Natural killer cell (primary cell): ENCODE results near the gene CEP55. TPM values are rescaled to one million over a fixed set of nuclear protein-coding genes. Genes with fewer than 3 reads are reported as not detected.
"Not testable (repeated sequence)": the region's sequence is repeated elsewhere in the genome, so short reads cannot be mapped to it uniquely, and the experiment has no call there.

Experiments
- ATAC-seq, 3 donors: fragments of 150-1000 bp in 2 of 3; fragments of 200-7000 bp in 1 of 3; cut with Tn5 transposase; 1 replicate in 1 of 3; 2 replicates in 2 of 3; pipeline ENCODE4 v1.10.0; 2021; ENCODE audit warnings: mild to moderate bottlenecking in 2 of 3, moderate library complexity in 2 of 3
- DNase-seq, 2 donors: peaks; one replicate each; pipeline versions ENCODE4 v3.0.0 to v3.0.0-alpha.2; 2013 to 2021; ENCODE audit warnings: mixed read lengths in 1 of 2
- H3K27ac ChIP-seq: one replicate; pipeline ENCODE4 v1.5.1; 2013; ENCODE audit warnings: mild to moderate bottlenecking, low read length
- H3K27me3 ChIP-seq: one replicate; pipeline ENCODE4 v1.6.1; 2013; ENCODE audit warnings: low read length; ENCODE audit not compliant: control insufficient read depth, insufficient read depth
- H3K36me3 ChIP-seq: one replicate; pipeline ENCODE4 v1.6.1; 2013; ENCODE audit warnings: low read length; ENCODE audit not compliant: control insufficient read depth, insufficient read depth
- H3K4me1 ChIP-seq: one replicate; pipeline ENCODE4 v1.6.1; 2013; ENCODE audit warnings: low read length; ENCODE audit not compliant: control insufficient read depth, insufficient read depth
- H3K4me3 ChIP-seq: one replicate; pipeline ENCODE4 v1.5.1; 2013; ENCODE audit warnings: low read length
- H3K9me3 ChIP-seq: one replicate; pipeline ENCODE4 v1.6.1; 2013; ENCODE audit warnings: low read length; ENCODE audit not compliant: control insufficient read depth, insufficient read depth
- H3K27ac Mint-ChIP-seq, 2 donors: one replicate each; pipeline ENCODE4 v1.8.0; 2022; ENCODE audit warnings: mild to moderate bottlenecking in 2 of 2, mixed read lengths in 2 of 2, moderate library complexity in 1 of 2
- H3K27me3 Mint-ChIP-seq, 2 donors: one replicate each; pipeline ENCODE4 v1.8.0; 2022; ENCODE audit warnings: low read depth in 2 of 2, mixed read lengths in 2 of 2
- H3K36me3 Mint-ChIP-seq: one replicate; pipeline ENCODE4 v1.8.0; 2022; ENCODE audit warnings: mixed read lengths
- H3K4me1 Mint-ChIP-seq, 2 donors: one replicate each; pipeline ENCODE4 v1.8.0; 2022; ENCODE audit warnings: mixed read lengths in 2 of 2
- H3K4me3 Mint-ChIP-seq: one replicate; pipeline ENCODE4 v1.8.0; 2022; ENCODE audit warnings: mild to moderate bottlenecking, moderate library complexity, mixed read lengths
- H3K9me3 Mint-ChIP-seq, 2 donors: one replicate each; pipeline ENCODE4 v1.8.0; 2022; ENCODE audit warnings: mixed read lengths in 2 of 2
- CTCF ChIP-seq: fragments of 200-600 bp; IDR thresholded peaks from one replicate; pipeline ENCODE4 v1.8.0; 2022; ENCODE audit warnings: antibody characterized with exemption
- WGBS: methylation state at CpG from one replicate; pipeline ENCODE4 v1.1.7; 2013; ENCODE audit warnings: missing lambda C conversion rate; ENCODE audit not compliant: insufficient coverage; 5-methylcytosine and 5-hydroxymethylcytosine counted together
- intact Hi-C: fragments of 100-400 bp; cut with micrococcal nuclease; formaldehyde crosslinking; loops from one replicate; pipeline ENCODE4 v1.14.2; 2022
- total RNA-seq, 4 donors: library from RNA; stranded (reverse); fragments of 120-200 nt in 1 of 4; gene quantifications; one replicate each; pipeline versions ENCODE4 v1.2.3 to v1.2.4, GENCODE V29; 2013 to 2022

The CEP55 gene
- total RNA-seq, 3 donors from 2014 or later (not counting 1 experiment from before 2014, with no cell fraction given): 0.35 to 0.85 (median 0.50) TPM

GRCh38 chr10:93516006-93516380 is 19.6 kb downstream of the CEP55 start:
- intact Hi-C loops: no loop called here
- H3K9me3 Mint-ChIP-seq: no peaks in the 10 kb centered on the region
- H3K4me3 Mint-ChIP-seq: no peak overlapping the region
- Histone ChIP-seq H3K4me1 (no peaks in the 10 kb centered on the region), H3K9me3 (no peaks in the 10 kb centered on the region), H3K27me3 (no peaks in the 10 kb centered on the region), H3K27ac (no peak overlapping the region), H3K36me3 (no peaks in the 10 kb centered on the region), H3K4me3 (no peak overlapping the region)
- WGBS: no CpG with 5 or more reads among the region's 1 CpG
- DNase-seq: no peak
- TF ChIP-seq CTCF: no peak
- no peaks in the 10 kb centered on the region for H3K36me3 Mint-ChIP-seq
- no peaks in the 10 kb centered on the region for H3K27me3 Mint-ChIP-seq
- no peaks in the 10 kb centered on the region for H3K4me1 Mint-ChIP-seq
- H3K27ac Mint-ChIP-seq: no peak overlapping the region
- no peak for ATAC-seq

- DNase-seq (no peak), ATAC-seq (no peak)
- Mint-ChIP-seq H3K27ac (no peak overlapping the region), H3K4me1 (no peaks in the 10 kb centered on the region), H3K9me3 (no peaks in the 10 kb centered on the region), H3K36me3 (no peaks in the 10 kb centered on the region), H3K4me3 (no peak overlapping the region), H3K27me3 (no peaks in the 10 kb centered on the region)
- Histone ChIP-seq H3K9me3 (no peaks in the 10 kb centered on the region), H3K4me3 (no peak overlapping the region), H3K36me3 (no peaks in the 10 kb centered on the region), H3K4me1 (no peaks in the 10 kb centered on the region), H3K27me3 (no peaks in the 10 kb centered on the region), H3K27ac (no peak overlapping the region)
- no peak for TF ChIP-seq CTCF
- intact Hi-C loops: no loop called here
- 97% methylated on average over 4 of the region's 4 CpGs for WGBS
These were observed 22.1 kb downstream of the CEP55 start for GRCh38 chr10:93518531-93518930.

GRCh38 chr10:93535293-93535692 is 38.9 kb downstream of the CEP55 start:
- H3K36me3 Mint-ChIP-seq: no peaks in the 10 kb centered on the region
- H3K27me3 Mint-ChIP-seq: peaks cover 11 to 26% of the 10 kb centered on the region in 2 donors
- Histone ChIP-seq H3K9me3 (no peaks in the 10 kb centered on the region), H3K36me3 (no peaks in the 10 kb centered on the region), H3K4me3 (no peak overlapping the region), H3K4me1 (no peaks in the 10 kb centered on the region), H3K27me3 (no peaks in the 10 kb centered on the region), H3K27ac (no peak overlapping the region)
- no peak overlapping the region for H3K4me3 Mint-ChIP-seq
- DNase-seq: no peak
- intact Hi-C loops: no loop called here
- H3K27ac Mint-ChIP-seq: no peak overlapping the region
- no peak for TF ChIP-seq CTCF
- no peak for ATAC-seq
- no peaks in the 10 kb centered on the region for H3K4me1 Mint-ChIP-seq
- 97% methylated on average over 5 of the region's 5 CpGs for WGBS
- no peaks in the 10 kb centered on the region for H3K9me3 Mint-ChIP-seq

- H3K4me3 Mint-ChIP-seq, H3K27ac ChIP-seq, H3K27me3 ChIP-seq, H3K4me1 Mint-ChIP-seq, H3K36me3 ChIP-seq, H3K36me3 Mint-ChIP-seq, ATAC-seq, H3K9me3 Mint-ChIP-seq, H3K9me3 ChIP-seq, H3K4me3 ChIP-seq, H3K4me1 ChIP-seq, H3K27ac Mint-ChIP-seq, intact Hi-C loops, DNase-seq: not testable (repeated sequence)
- peaks cover 14 to 27% of the 10 kb centered on the region in 2 donors for H3K27me3 Mint-ChIP-seq
- WGBS: 93% methylated on average over 2 of the region's 4 CpGs
These were observed 44.5 kb downstream of the CEP55 start for GRCh38 chr10:93540871-93541270.
